Testis (tissue), 3 donors: ENCODE results near the gene SLC17A9. TPM values are rescaled to one million over a fixed set of nuclear protein-coding genes. Genes with fewer than 3 reads are reported as not detected.
A peak's percentile ranks its signal among the peaks of the same experiment; 100 is the strongest.

Experiments
- DNase-seq: peaks from one replicate; pipeline ENCODE4 v3.0.0-alpha.2; 2019
- H3K27ac ChIP-seq, 2 donors: fragments of 200-600 bp; sonication (generic); one replicate each; pipeline ENCODE4 v1.5.1; 2019
- H3K27me3 ChIP-seq: fragments of 200-600 bp; sonication (generic); one replicate; pipeline ENCODE4 v1.5.1; 2019
- H3K36me3 ChIP-seq: fragments of 200-600 bp; sonication (generic); one replicate; pipeline ENCODE4 v1.5.1; 2017; ENCODE audit warnings: low read depth; ENCODE audit errors: missing control alignments
- H3K4me1 ChIP-seq: fragments of 200-600 bp; sonication (generic); one replicate; pipeline ENCODE4 v1.5.1; 2019
- H3K4me3 ChIP-seq, 2 donors: fragments of 200-600 bp; sonication (generic); one replicate each; pipeline ENCODE4 v1.5.1; 2017 to 2019
- H3K9me3 ChIP-seq: fragments of 200-600 bp; sonication (generic); one replicate; pipeline ENCODE4 v1.5.1; 2017
- CTCF ChIP-seq, 3 experiments: fragments of 450-650 bp in 2 of 3; fragments of 200-600 bp in 1 of 3; sonication (generic) in 1 of 3; IDR thresholded peaks; one replicate each; pipeline ENCODE4 v1.5.1; 2016 to 2019; ENCODE audit warnings: antibody characterized with exemption in 3 of 3, mild to moderate bottlenecking in 2 of 3, moderate library complexity in 1 of 3
- POLR2A ChIP-seq: fragments of 450-650 bp; IDR thresholded peaks from one replicate; pipeline ENCODE4 v1.6.1; 2017; ENCODE audit warnings: antibody characterized with exemption, mild to moderate bottlenecking, moderate library complexity
- WGBS, 2 donors: methylation state at CpG; one replicate each; pipeline ENCODE4 v1.1.5; 2018; 5-methylcytosine and 5-hydroxymethylcytosine counted together
- intact Hi-C: fragments of 100-400 bp; cut with DNase I; formaldehyde crosslinking; loops from one replicate; pipeline ENCODE4 v1.15.1; 2023; ENCODE audit warnings: low total_unique reads
- polyA plus RNA-seq: library from polyadenylated mRNA; stranded (reverse); fragments of 350-450 nt; fragmentation: Illumina TruSeq; extraction: RNeasy Lipid Tissue Mini Kit (QIAGEN cat#74804); gene quantifications from one replicate; pipeline ENCODE4 v1.2.3, GENCODE V29; 2014; ENCODE audit warnings: low read depth, low replicate concordance; ENCODE audit not compliant: insufficient read depth
- total RNA-seq, 2 donors: library from RNA; depleted of rRNA; stranded (reverse); fragments of >200 nt; gene quantifications; one replicate each; pipeline ENCODE4 v1.2.3, GENCODE V29; 2016

The SLC17A9 gene
- total and polyA plus RNA-seq, 3 donors from 2014 or later = 2.1 to 3.2 (median 2.9) TPM

GRCh38 chr20:63008541-63009044 is 56.1 kb downstream of the SLC17A9 start:
- TF ChIP-seq CTCF (IDR thresholded peaks at IDR 0.05) (no peak), POLR2A (no peak)
- WGBS, 2 donors = 10 to 14% methylated on average over 12 to 21 of the region's 21 CpGs
- no peak for DNase-seq
- Histone ChIP-seq H3K4me1 (no peaks in the 10 kb centered on the region), H3K4me3 (no peak overlapping the region), H3K9me3 (no peaks in the 10 kb centered on the region), H3K27ac (no peak overlapping the region), H3K36me3 (no peaks in the 10 kb centered on the region), H3K27me3 (no peaks in the 10 kb centered on the region)
- intact Hi-C loops = no loop called here

- Histone ChIP-seq H3K4me3 (no peak overlapping the region), H3K4me1 (no peaks in the 10 kb centered on the region), H3K27ac (no peak overlapping the region), H3K27me3 (no peaks in the 10 kb centered on the region), H3K9me3 (no peaks in the 10 kb centered on the region), H3K36me3 (no peaks in the 10 kb centered on the region)
- peak; percentile 78 for DNase-seq
- TF ChIP-seq POLR2A (no peak), CTCF (IDR thresholded peaks at IDR 0.05) (peak; percentile 84 to 89 (median 87))
- 0 to 6% methylated on average over 4 to 52 of the region's 54 CpGs for WGBS, 2 donors
- intact Hi-C loops = no loop called here
Measured at GRCh38 chr20:63009045-63009961, 56.8 kb downstream of the SLC17A9 start.

- 11 to 22% methylated on average over 27 to 30 of the region's 30 CpGs for WGBS, 2 donors
- DNase-seq = no peak
- Histone ChIP-seq H3K27ac (no peak overlapping the region), H3K4me3 (no peak overlapping the region), H3K27me3 (no peaks in the 10 kb centered on the region), H3K36me3 (no peaks in the 10 kb centered on the region), H3K4me1 (no peaks in the 10 kb centered on the region), H3K9me3 (no peaks in the 10 kb centered on the region)
- intact Hi-C loops = no loop called here
- TF ChIP-seq CTCF (IDR thresholded peaks at IDR 0.05) (no peak), POLR2A (no peak)
Measured at GRCh38 chr20:63009988-63010769, 57.7 kb downstream of the SLC17A9 start.

- 53 to 78% methylated on average over 3 of the region's 3 CpGs for WGBS, 2 donors
- Histone ChIP-seq H3K9me3 (no peaks in the 10 kb centered on the region), H3K4me1 (no peaks in the 10 kb centered on the region), H3K27me3 (no peaks in the 10 kb centered on the region), H3K4me3 (no peak overlapping the region), H3K36me3 (no peaks in the 10 kb centered on the region), H3K27ac (no peak overlapping the region)
- TF ChIP-seq CTCF (IDR thresholded peaks at IDR 0.05) = no peak
- no peak for TF ChIP-seq POLR2A
- intact Hi-C loops = no loop called here
- DNase-seq = no peak
Measured at GRCh38 chr20:63011798-63012197, 59.3 kb downstream of the SLC17A9 start.
